Caco-2 (cell line): ENCODE measurements around the gene AKAP12. TPM values are rescaled to one million over a fixed set of nuclear protein-coding genes. Genes with fewer than 3 reads are reported as not detected.
"Not testable (repeated sequence)": the region's sequence is repeated elsewhere in the genome, so short reads cannot be mapped to it uniquely, and the experiment has no call there.

Source experiments
- BruUV-seq: library from RNA; stranded (reverse); fragments of 400-500 nt; replicated peaks from 2 replicates; lab custom pipeline; 2021; lab: Mats Ljungman, UMichigan
- CTCF ChIA-PET: fragments of 300-600 bp; sonication (Branson Sonifier 250); formaldehyde crosslinking; loops from one replicate; lab custom pipeline; 2022; ENCODE audit warnings: antibody characterized with exemption; lab: Charles Lee
- POLR2A ChIA-PET: fragments of 300-600 bp; sonication (Branson Sonifier 250); formaldehyde crosslinking; loops from one replicate; lab custom pipeline; 2022; ENCODE audit warnings: antibody characterized with exemption; lab: Charles Lee
- DNase-seq, 2 experiments: peaks; one replicate each; pipeline versions ENCODE4 v3.0.0 to v3.0.0-alpha.2; 2020 to 2022
- H3K27me3 ChIP-seq: replicated peaks from 2 replicates; pipeline ENCODE4 v1.6.0; 2011; ENCODE audit warnings: low read length; ENCODE audit not compliant: control insufficient read depth, insufficient read depth
- H3K36me3 ChIP-seq: 2 replicates; pipeline ENCODE4 v1.5.1; 2011; ENCODE audit warnings: low read length; ENCODE audit not compliant: control insufficient read depth, insufficient read depth
- H3K4me1 ChIP-seq: fragments of 250-450 bp; sonication (Bioruptor Pico); 2 replicates; pipeline ENCODE4 v1.5.1; 2020; ENCODE audit warnings: mild to moderate bottlenecking
- H3K4me3 ChIP-seq: 2 replicates; pipeline ENCODE4 v1.5.1; 2011; ENCODE audit warnings: low read depth, mild to moderate bottlenecking, control low read depth, low read length
- H3K9me3 ChIP-seq: fragments of 250-450 bp; sonication (Bioruptor Pico); 2 replicates; pipeline ENCODE4 v1.5.1; 2020; ENCODE audit warnings: mild to moderate bottlenecking, moderate library complexity
- H3K27ac Mint-ChIP-seq: one replicate; pipeline ENCODE4 v1.8.0; 2022; ENCODE audit warnings: mixed read lengths; ENCODE audit not compliant: unreplicated experiment
- H3K27me3 Mint-ChIP-seq: one replicate; pipeline ENCODE4 v1.8.0; 2022; ENCODE audit warnings: mixed read lengths; ENCODE audit not compliant: insufficient read depth, unreplicated experiment
- H3K36me3 Mint-ChIP-seq: one replicate; pipeline ENCODE4 v1.8.0; 2022; ENCODE audit warnings: mild to moderate bottlenecking, mixed read lengths; ENCODE audit not compliant: insufficient read depth, unreplicated experiment
- H3K4me1 Mint-ChIP-seq: one replicate; pipeline ENCODE4 v1.8.0; 2022; ENCODE audit warnings: low read depth, mixed read lengths; ENCODE audit not compliant: unreplicated experiment
- H3K4me3 Mint-ChIP-seq: one replicate; pipeline ENCODE4 v1.8.0; 2022; ENCODE audit warnings: mild to moderate bottlenecking, moderate library complexity, mixed read lengths; ENCODE audit not compliant: unreplicated experiment
- H3K9me3 Mint-ChIP-seq: one replicate; pipeline ENCODE4 v1.8.0; 2022; ENCODE audit warnings: mixed read lengths; ENCODE audit not compliant: unreplicated experiment
- CTCF ChIP-seq, 2 experiments: fragments of 200-600 bp in 1 of 2; IDR thresholded peaks; 1 replicate in 1 of 2; 2 replicates in 1 of 2; pipeline versions ENCODE4 v1.5.1 to v1.8.0; 2011 to 2022; ENCODE audit warnings: antibody characterized with exemption in 1 of 2, control low read depth in 1 of 2, inconsistent platforms in 1 of 2, low read depth in 1 of 2, low read length in 1 of 2, mild to moderate bottlenecking in 1 of 2, moderate library complexity in 1 of 2; ENCODE audit not compliant: insufficient read depth in 1 of 2, severe bottlenecking in 1 of 2, unreplicated experiment in 1 of 2
- intact Hi-C: fragments of 100-400 bp; cut with micrococcal nuclease; formaldehyde crosslinking; loops from one replicate; pipeline ENCODE4 v1.10.0; 2022; ENCODE audit not compliant: unreplicated experiment
- total RNA-seq: library from RNA; stranded (reverse); gene quantifications from 2 replicates; pipeline ENCODE4 v1.2.3, GENCODE V29; 2022

AKAP12 gene
- total RNA-seq, 1 experiment from 2014 or later = 0.93 TPM

- CTCF ChIA-PET = no interaction called here
- H3K9me3 Mint-ChIP-seq = no peaks in the 10 kb centered on the region
- no peaks in the 10 kb centered on the region for H3K27me3 ChIP-seq
- H3K9me3 ChIP-seq = no peaks in the 10 kb centered on the region
- no peak overlapping the region for H3K4me3 Mint-ChIP-seq
- no peak for TF ChIP-seq CTCF (IDR thresholded peaks at IDR 0.05; ENCODE audit: insufficient read depth in 1 of 2, low read depth in 1 of 2, low read length in 1 of 2, severe bottlenecking in 1 of 2, unreplicated experiment in 1 of 2)
- H3K27me3 Mint-ChIP-seq = no peaks in the 10 kb centered on the region
- POLR2A ChIA-PET = no interaction called here
- BruUV-seq = no TSS peak
- DNase-seq = no peak
- intact Hi-C loops = no loop called here
- no peak overlapping the region for H3K27ac Mint-ChIP-seq
- H3K4me3 ChIP-seq = no peak overlapping the region
- peaks cover 11% of the 10 kb centered on the region for H3K36me3 Mint-ChIP-seq
- no peaks in the 10 kb centered on the region for H3K4me1 ChIP-seq
- H3K4me1 Mint-ChIP-seq = peaks cover 10% of the 10 kb centered on the region
- H3K36me3 ChIP-seq = no peaks in the 10 kb centered on the region
Observed at GRCh38 chr6:151381722-151382121, 142.0 kb downstream of the AKAP12 start.

- CTCF ChIA-PET, H3K27me3 Mint-ChIP-seq, H3K27me3 ChIP-seq, H3K27ac Mint-ChIP-seq, H3K36me3 ChIP-seq, intact Hi-C loops, H3K4me1 ChIP-seq, H3K9me3 ChIP-seq, H3K9me3 Mint-ChIP-seq, H3K4me3 ChIP-seq, H3K4me3 Mint-ChIP-seq, DNase-seq, POLR2A ChIA-PET, BruUV-seq: not testable (repeated sequence)
- peaks cover 11% of the 10 kb centered on the region for H3K36me3 Mint-ChIP-seq
- H3K4me1 Mint-ChIP-seq = peaks cover 10% of the 10 kb centered on the region
Observed at GRCh38 chr6:151382631-151383030, 142.9 kb downstream of the AKAP12 start.

GRCh38 chr6:151384151-151384550 lies 144.4 kb downstream of the AKAP12 start:
- peaks cover 11% of the 10 kb centered on the region for H3K36me3 Mint-ChIP-seq
- no peak overlapping the region for H3K27ac Mint-ChIP-seq
- H3K4me3 Mint-ChIP-seq = no peak overlapping the region
- intact Hi-C loops = no loop called here
- no TSS peak for BruUV-seq
- TF ChIP-seq CTCF (IDR thresholded peaks at IDR 0.05; ENCODE audit: insufficient read depth in 1 of 2, low read depth in 1 of 2, low read length in 1 of 2, severe bottlenecking in 1 of 2, unreplicated experiment in 1 of 2) = no peak
- no peaks in the 10 kb centered on the region for H3K9me3 ChIP-seq
- DNase-seq = no peak
- H3K4me1 ChIP-seq = peaks cover 6% of the 10 kb centered on the region; the same call in 1 of the 2 replicates
- H3K27me3 Mint-ChIP-seq = no peaks in the 10 kb centered on the region
- no peaks in the 10 kb centered on the region for H3K27me3 ChIP-seq
- peaks cover 1% of the 10 kb centered on the region; the same call in 1 of the 2 replicates for H3K36me3 ChIP-seq
- H3K4me1 Mint-ChIP-seq = peaks cover 10% of the 10 kb centered on the region
- H3K4me3 ChIP-seq = no peak overlapping the region
- no peaks in the 10 kb centered on the region for H3K9me3 Mint-ChIP-seq
- CTCF ChIA-PET = no interaction called here
- POLR2A ChIA-PET = no interaction called here
